ENCODE measurements around the gene GPI.
"Not testable (repeated sequence)": the region's sequence is repeated elsewhere in the genome, so short reads cannot be mapped to it uniquely, and the experiment has no call there.

GPI gene

GRCh38 chr19:34367624-34367957 lies 2.6 kb downstream of the GPI start:
- DNase-seq, result peak in 2 of 56 donors; percentile 17 to 31

- DNase-seq, result no peak
These were observed 3.3 kb downstream of the GPI start for GRCh38 chr19:34368338-34368737.

- not testable (repeated sequence) for DNase-seq
These were observed 4.2 kb downstream of the GPI start for GRCh38 chr19:34369166-34369565.

- no peak for DNase-seq
These were observed 5.1 kb downstream of the GPI start for GRCh38 chr19:34370117-34370516.

GRCh38 chr19:34370983-34371382 lies 6.0 kb downstream of the GPI start:
- DNase-seq, result no peak

GRCh38 chr19:34373601-34374288 lies 8.7 kb downstream of the GPI start:
- DNase-seq, result no peak

GRCh38 chr19:34375598-34375997 lies 10.6 kb downstream of the GPI start:
- no peak for DNase-seq

- DNase-seq, result no peak
These were observed 15.7 kb downstream of the GPI start for GRCh38 chr19:34380639-34381241.

- no peak for DNase-seq
These were observed 16.6 kb downstream of the GPI start for GRCh38 chr19:34381399-34382251.

GRCh38 chr19:34382471-34382870 lies 17.5 kb downstream of the GPI start:
- DNase-seq, result no peak

GRCh38 chr19:34383599-34383998 lies 18.6 kb downstream of the GPI start:
- no peak for DNase-seq

- no peak for DNase-seq
These were observed 21.8 kb downstream of the GPI start for GRCh38 chr19:34386645-34387445.

GRCh38 chr19:34387446-34387810 lies 22.4 kb downstream of the GPI start:
- DNase-seq, result no peak

- not testable (repeated sequence) for DNase-seq
These were observed 23.7 kb downstream of the GPI start for GRCh38 chr19:34388745-34389144.

- DNase-seq, result no peak
These were observed 26.8 kb downstream of the GPI start for GRCh38 chr19:34391813-34392212.

GRCh38 chr19:34393031-34393430 lies 28.0 kb downstream of the GPI start:
- no peak for DNase-seq

- DNase-seq, result peak in 4 of 56 donors; percentile 10 to 18 (median 14)
These were observed 28.6 kb downstream of the GPI start for GRCh38 chr19:34393629-34394028.

GRCh38 chr19:34397853-34398252 lies 32.9 kb downstream of the GPI start:
- no peak for DNase-seq

- DNase-seq, result no peak
These were observed 34.9 kb downstream of the GPI start for GRCh38 chr19:34399886-34400285.

GRCh38 chr19:34400844-34401243 lies 35.8 kb downstream of the GPI start:
- DNase-seq, result not testable (repeated sequence)

GRCh38 chr19:34402074-34402600 lies 37.1 kb downstream of the GPI start:
- no peak for DNase-seq

- no peak for DNase-seq
These were observed 38.8 kb downstream of the GPI start for GRCh38 chr19:34403784-34404108.
